CD4-positive, alpha-beta T cell (primary cell): ENCODE measurements around the gene SNRNP48. TPM values are rescaled to one million over a fixed set of nuclear protein-coding genes. Genes with fewer than 3 reads are reported as not detected.

Experiments used
- ATAC-seq: fragments of 200-7000 bp; cut with Tn5 transposase; one replicate; pipeline ENCODE4 v1.10.0; 2022; ENCODE audit warnings: mild to moderate bottlenecking; ENCODE audit not compliant: poor library complexity
- CTCF ChIA-PET: fragments of 350-600 bp; sonication (Branson Sonifier 250); formaldehyde crosslinking; loops from one replicate; lab custom pipeline; 2021; ENCODE audit warnings: antibody characterized with exemption, inconsistent platforms; lab: Charles Lee
- POLR2A ChIA-PET: fragments of 350-600 bp; sonication (Branson Sonifier 250); formaldehyde crosslinking; loops from one replicate; lab custom pipeline; 2021; ENCODE audit warnings: antibody characterized with exemption, inconsistent platforms; lab: Charles Lee
- DNase-seq, 14 experiments: peaks; one replicate each; pipeline ENCODE4 v3.0.0-alpha.2; 2013 to 2020; ENCODE audit warnings: mixed read lengths in 2 of 14
- H3K27ac ChIP-seq, 2 donors: one replicate each; pipeline versions ENCODE4 v1.5.1 to v1.7.0; 2013; ENCODE audit warnings: low read length in 2 of 2, low read depth in 1 of 2, mild to moderate bottlenecking in 1 of 2
- H3K27me3 ChIP-seq, 2 experiments: 1 replicate in 1 of 2; 2 replicates in 1 of 2; pipeline versions ENCODE4 v1.6.1 to v1.7.0; 2013; ENCODE audit warnings: low read length in 2 of 2, control low read depth in 1 of 2, mild to moderate bottlenecking in 1 of 2, moderate library complexity in 1 of 2; ENCODE audit not compliant: insufficient read depth in 2 of 2, control insufficient read depth in 1 of 2
- H3K36me3 ChIP-seq: one replicate; pipeline ENCODE4 v1.6.1; 2013; ENCODE audit warnings: low read length, control low read depth; ENCODE audit not compliant: insufficient read depth
- H3K4me1 ChIP-seq: one replicate; pipeline ENCODE4 v1.6.1; 2013; ENCODE audit warnings: low read length, control low read depth; ENCODE audit not compliant: insufficient read depth
- H3K4me3 ChIP-seq: one replicate; pipeline ENCODE4 v1.5.1; 2013; ENCODE audit warnings: mild to moderate bottlenecking, low read length, moderate library complexity
- H3K9me3 ChIP-seq, 2 experiments: 1 replicate in 1 of 2; 2 replicates in 1 of 2; pipeline versions ENCODE4 v1.6.1 to v1.7.0; 2013; ENCODE audit warnings: low read length in 2 of 2, mild to moderate bottlenecking in 2 of 2, control low read depth in 1 of 2, moderate library complexity in 1 of 2; ENCODE audit not compliant: control insufficient read depth in 1 of 2, insufficient read depth in 1 of 2
- H3K27ac Mint-ChIP-seq: one replicate; pipeline ENCODE4 v1.8.0; 2020; ENCODE audit warnings: mixed read lengths
- H3K27me3 Mint-ChIP-seq: one replicate; pipeline ENCODE4 v1.8.0; 2021; ENCODE audit warnings: mixed read lengths
- H3K36me3 Mint-ChIP-seq: one replicate; pipeline ENCODE4 v1.8.0; 2021; ENCODE audit warnings: low read depth, mixed read lengths
- H3K4me1 Mint-ChIP-seq: one replicate; pipeline ENCODE4 v1.8.0; 2021; ENCODE audit warnings: low read depth, mixed read lengths
- H3K4me3 Mint-ChIP-seq: one replicate; pipeline ENCODE4 v1.8.0; 2020; ENCODE audit warnings: mild to moderate bottlenecking, mixed read lengths
- H3K9me3 Mint-ChIP-seq: one replicate; pipeline ENCODE4 v1.8.0; 2020; ENCODE audit warnings: mixed read lengths
- CTCF ChIP-seq: fragments of 200-600 bp; IDR thresholded peaks from one replicate; pipeline ENCODE4 v1.8.0; 2022; ENCODE audit warnings: antibody characterized with exemption, mild to moderate bottlenecking
- intact Hi-C, 2 experiments: fragments of 100-400 bp; cut with DNase I in 1 of 2; cut with micrococcal nuclease in 1 of 2; formaldehyde crosslinking; loops; one replicate each; pipeline versions ENCODE4 v1.15.1 to v1.9.0; 2023 to 2025; cut with DNase I, micrococcal nuclease
- total RNA-seq, 174 experiments: library from RNA in 2 of 174; stranded (reverse) in 2 of 174; gene quantifications; one replicate each; pipeline ENCODE4 v1.2.3 and lab custom pipeline; 2021 to 2026

Gene SNRNP48
- total RNA-seq, 2 experiments from 2014 or later: 12.1 to 13.4 TPM

GRCh38 chr6:7556394-7557106 is 33.4 kb upstream of the SNRNP48 start:
- intact Hi-C loops: no loop called here
- no peaks in the 10 kb centered on the region for H3K36me3 Mint-ChIP-seq
- Histone ChIP-seq H3K4me1 (no peaks in the 10 kb centered on the region), H3K4me3 (no peak overlapping the region), H3K27me3 (peaks cover 9 to 10% of the 10 kb centered on the region in 2 experiments), H3K27ac (no peak overlapping the region), H3K36me3 (no peaks in the 10 kb centered on the region), H3K9me3 (no peaks in the 10 kb centered on the region)
- H3K27ac Mint-ChIP-seq: no peak overlapping the region
- H3K9me3 Mint-ChIP-seq: no peaks in the 10 kb centered on the region
- ChIA-PET POLR2A (no interaction called here), CTCF (no interaction called here)
- H3K4me1 Mint-ChIP-seq: no peaks in the 10 kb centered on the region
- peaks cover 59% of the 10 kb centered on the region for H3K27me3 Mint-ChIP-seq
- ATAC-seq (no peak), DNase-seq (no peak)
- no peak for TF ChIP-seq CTCF
- H3K4me3 Mint-ChIP-seq: no peak overlapping the region

- CTCF ChIA-PET: no interaction called here
- no peak for TF ChIP-seq CTCF
- H3K4me3 Mint-ChIP-seq: no peak overlapping the region
- no peaks in the 10 kb centered on the region for H3K36me3 Mint-ChIP-seq
- intact Hi-C loops: no loop called here
- H3K9me3 ChIP-seq: no peaks in the 10 kb centered on the region
- ATAC-seq (no peak), DNase-seq (no peak)
- H3K36me3 ChIP-seq: no peaks in the 10 kb centered on the region
- POLR2A ChIA-PET: no interaction called here
- H3K9me3 Mint-ChIP-seq: no peaks in the 10 kb centered on the region
- H3K4me3 ChIP-seq: no peak overlapping the region
- H3K27ac Mint-ChIP-seq: no peak overlapping the region
- H3K27me3 ChIP-seq: peaks cover 9 to 14% of the 10 kb centered on the region in 2 experiments
- H3K27ac ChIP-seq: no peak overlapping the region
- no peaks in the 10 kb centered on the region for H3K4me1 Mint-ChIP-seq
- peaks cover 62% of the 10 kb centered on the region for H3K27me3 Mint-ChIP-seq
- no peaks in the 10 kb centered on the region for H3K4me1 ChIP-seq
These were observed 32.3 kb upstream of the SNRNP48 start for GRCh38 chr6:7557652-7558051.

GRCh38 chr6:7558781-7559180 is 31.2 kb upstream of the SNRNP48 start:
- no peak for DNase-seq
- H3K27me3 Mint-ChIP-seq: peaks cover 64% of the 10 kb centered on the region
- POLR2A ChIA-PET: no interaction called here

More at GRCh38 chr6:7558781-7559180, 31.2 kb upstream of the SNRNP48 start:
- H3K27me3 ChIP-seq: peaks cover 14 to 17% of the 10 kb centered on the region in 2 experiments
- H3K4me3 ChIP-seq: no peak overlapping the region
- ATAC-seq: no peak
- Mint-ChIP-seq H3K36me3 (no peaks in the 10 kb centered on the region), H3K4me3 (no peak overlapping the region), H3K27ac (no peak overlapping the region), H3K4me1 (no peaks in the 10 kb centered on the region), H3K9me3 (no peaks in the 10 kb centered on the region)
- no peaks in the 10 kb centered on the region for H3K36me3 ChIP-seq
- H3K27ac ChIP-seq: no peak overlapping the region
- CTCF ChIA-PET: no interaction called here
- no peaks in the 10 kb centered on the region for H3K4me1 ChIP-seq
- no peaks in the 10 kb centered on the region for H3K9me3 ChIP-seq
- no peak for TF ChIP-seq CTCF
- intact Hi-C loops: no loop called here
